GM19468 (cell line): ENCODE data around the gene RGS10.

Experiments
- ATAC-seq: cut with Tn5 transposase; IDR thresholded peaks from one replicate; pipeline ENCODE4 v1.9.1; 2021; ENCODE audit warnings: mild to moderate bottlenecking, moderate library complexity, moderate number of reproducible peaks; ENCODE audit not compliant: unreplicated experiment; ENCODE audit errors: extremely low read depth

Gene RGS10

GRCh38 chr10:119455609-119456434 lies 86.7 kb downstream of the RGS10 start:
- no peak for ATAC-seq

DNA sequence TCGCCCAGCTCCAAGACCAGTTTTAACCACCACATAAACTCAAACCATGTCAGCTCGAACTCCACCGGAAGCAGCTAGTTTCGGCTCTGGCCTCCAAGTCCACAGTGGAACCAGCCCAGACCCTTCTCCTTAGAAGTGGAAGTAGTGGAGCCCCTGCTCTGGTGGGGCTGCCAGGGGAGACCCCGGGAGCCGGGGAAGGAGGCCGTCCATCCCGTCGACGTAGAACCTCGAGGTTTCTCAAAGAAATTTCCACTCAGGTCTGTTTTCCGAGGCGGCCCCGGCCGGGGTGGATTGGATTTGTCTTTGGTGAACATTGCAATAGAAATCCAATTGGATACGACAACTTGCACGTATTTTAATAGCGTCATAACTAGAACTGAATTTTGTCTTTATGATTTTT lies 87.5 kb downstream of the RGS10 start:
- ATAC-seq, result no peak

GRCh38 chr10:119454316-119454715 lies 88.2 kb downstream of the RGS10 start:
- no peak for ATAC-seq

DNA sequence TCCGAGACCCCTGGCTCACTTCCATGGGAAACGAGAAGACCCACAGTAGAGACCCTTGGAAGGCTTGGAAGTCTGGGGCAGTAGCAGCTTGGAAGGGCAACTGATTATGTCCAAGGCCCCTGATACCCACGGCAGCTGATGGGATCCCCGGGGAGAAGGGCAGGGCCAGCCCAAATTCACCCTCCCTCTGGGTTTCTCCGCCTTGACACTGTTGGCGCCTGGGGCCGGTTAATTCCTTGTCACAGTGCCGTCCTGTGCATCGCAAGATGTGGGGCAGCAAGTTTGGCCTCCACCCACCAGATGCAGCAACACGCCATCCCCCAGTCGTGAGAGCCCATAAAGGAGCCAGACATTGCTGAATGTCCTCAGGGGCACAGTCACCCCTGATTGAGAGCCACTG lies 89.2 kb downstream of the RGS10 start:
- no peak for ATAC-seq

DNA sequence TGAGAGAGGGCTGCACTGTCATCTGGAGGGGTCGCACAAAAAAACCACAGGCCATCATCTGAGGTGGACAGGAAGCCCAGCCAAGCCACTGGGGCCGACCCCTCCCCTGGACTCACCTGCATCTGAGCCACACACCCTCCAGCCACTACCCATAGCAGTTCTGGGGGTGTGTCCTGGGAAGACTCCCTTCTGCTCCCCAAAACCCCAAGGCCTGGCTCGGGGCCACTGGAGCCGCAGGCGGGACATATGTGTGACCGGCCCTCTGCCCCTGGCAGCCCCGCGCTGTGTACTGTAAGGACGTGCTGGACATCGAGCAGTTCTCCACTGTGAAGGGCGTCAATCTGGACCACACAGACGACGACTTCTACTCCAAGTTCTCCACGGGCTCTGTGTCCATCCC lies 90.1 kb downstream of the RGS10 start:
- ATAC-seq, result no peak

GRCh38 chr10:119451300-119451896 lies 91.1 kb downstream of the RGS10 start:
- no peak for ATAC-seq

DNA sequence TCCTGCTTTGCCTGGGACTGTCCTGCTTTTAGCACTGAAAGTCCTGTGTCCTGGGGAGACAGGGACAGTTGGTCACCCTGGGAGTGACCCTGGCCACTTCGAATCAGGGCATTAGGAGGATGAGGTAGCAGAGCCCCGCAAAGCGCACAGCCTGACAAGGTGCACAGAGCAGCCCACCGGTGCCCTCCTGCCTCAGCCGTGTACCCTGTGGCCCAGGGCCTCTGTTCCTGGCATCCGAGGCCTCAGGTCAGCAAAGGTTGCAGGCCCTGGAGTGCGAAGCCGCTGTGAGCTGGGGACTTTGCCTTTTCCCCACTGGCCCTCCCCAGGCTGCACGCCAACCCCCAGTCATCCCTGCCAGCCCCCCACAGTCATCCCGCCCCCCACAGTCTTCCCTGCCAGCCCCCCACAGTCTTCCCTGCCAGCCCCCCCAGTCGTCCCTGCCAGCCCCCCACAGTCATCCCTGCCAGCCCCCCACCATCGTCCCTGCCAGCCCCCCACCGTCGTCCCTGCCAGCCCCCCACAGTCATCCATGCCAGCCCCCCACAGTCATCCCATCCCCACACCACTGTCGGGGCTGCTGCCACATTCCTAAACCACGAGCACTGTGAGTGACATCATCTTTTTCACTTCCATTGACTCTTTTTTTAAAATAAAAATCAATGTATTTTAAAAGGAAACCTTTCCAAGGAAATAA lies 91.8 kb downstream of the RGS10 start:
- no peak for ATAC-seq
